GM23338 (cell line): Measurements from ENCODE around the gene STPG1. TPM values are rescaled to one million over a fixed set of nuclear protein-coding genes. Genes with fewer than 3 reads are reported as not detected.

ENCODE experiments used
- ATAC-seq: fragments of 200-7000 bp; cut with Tn5 transposase; 3 replicates; pipeline ENCODE4 v1.9.1; 2020
- DNase-seq: peaks from one replicate; pipeline ENCODE4 v3.0.0-alpha.2; 2015; ENCODE audit warnings: low spot score
- H2AFZ ChIP-seq: fragments of 200-600 bp; sonication (generic); 2 replicates; pipeline ENCODE4 v1.8.0; 2016; ENCODE audit warnings: antibody characterized with exemption, mild to moderate bottlenecking, moderate library complexity
- H3F3A ChIP-seq: fragments of 200-600 bp; sonication (generic); replicated peaks from 2 replicates; pipeline ENCODE4 v1.8.0; 2017; ENCODE audit warnings: antibody characterized with exemption, mixed run types, low read depth
- H3K27ac ChIP-seq: fragments of 200-600 bp; sonication (generic); 2 replicates; pipeline ENCODE4 v1.6.1; 2016; ENCODE audit warnings: low read depth
- H3K27me3 ChIP-seq: fragments of 200-600 bp; sonication (generic); 2 replicates; pipeline ENCODE4 v1.8.0; 2016; ENCODE audit warnings: mild to moderate bottlenecking, mixed run types, moderate library complexity; ENCODE audit not compliant: insufficient read depth
- H3K36me3 ChIP-seq: fragments of 200-600 bp; sonication (generic); 2 replicates; pipeline ENCODE4 v1.8.0; 2016; ENCODE audit warnings: mild to moderate bottlenecking; ENCODE audit not compliant: insufficient read depth
- H3K4me1 ChIP-seq: fragments of 200-600 bp; sonication (generic); 2 replicates; pipeline ENCODE4 v1.8.0; 2016; ENCODE audit warnings: mild to moderate bottlenecking, moderate library complexity; ENCODE audit not compliant: insufficient read depth
- H3K4me2 ChIP-seq: fragments of 200-600 bp; sonication (generic); 2 replicates; pipeline ENCODE4 v1.7.1; 2017; ENCODE audit warnings: mixed run types
- H3K4me3 ChIP-seq: fragments of 200-600 bp; sonication (generic); 2 replicates; pipeline ENCODE4 v1.6.1; 2016; ENCODE audit warnings: mixed run types
- H3K79me2 ChIP-seq: fragments of 200-600 bp; sonication (generic); replicated peaks from 2 replicates; pipeline ENCODE4 v1.8.0; 2017; ENCODE audit warnings: mild to moderate bottlenecking; ENCODE audit not compliant: insufficient read depth
- H3K9me2 ChIP-seq: fragments of 200-600 bp; sonication (generic); 2 replicates; pipeline ENCODE4 v1.8.0; 2017; ENCODE audit not compliant: insufficient read depth
- H4K20me1 ChIP-seq: fragments of 200-600 bp; sonication (generic); replicated peaks from 2 replicates; pipeline ENCODE4 v1.8.0; 2017; ENCODE audit warnings: mild to moderate bottlenecking; ENCODE audit not compliant: insufficient read depth
- H3K27ac Mint-ChIP-seq: 2 replicates; pipeline ENCODE4 v1.8.0; 2020; ENCODE audit warnings: inconsistent platforms, mild to moderate bottlenecking, moderate library complexity, mixed read lengths
- H3K27me3 Mint-ChIP-seq: 3 replicates; pipeline ENCODE4 v1.8.0; 2022; ENCODE audit warnings: low read depth, mild to moderate bottlenecking, moderate library complexity, mixed read lengths, inconsistent platforms; ENCODE audit not compliant: insufficient read depth, poor library complexity
- H3K36me3 Mint-ChIP-seq: 3 replicates; pipeline ENCODE4 v1.8.0; 2021; ENCODE audit warnings: low read depth, mild to moderate bottlenecking, inconsistent platforms, moderate library complexity, mixed read lengths
- H3K4me1 Mint-ChIP-seq: 3 replicates; pipeline ENCODE4 v1.8.0; 2020; ENCODE audit warnings: mild to moderate bottlenecking, inconsistent platforms, mixed read lengths
- H3K4me3 Mint-ChIP-seq: 3 replicates; pipeline ENCODE4 v1.8.0; 2021; ENCODE audit warnings: moderate library complexity, mild to moderate bottlenecking, inconsistent platforms, mixed read lengths
- H3K9me3 Mint-ChIP-seq: 3 replicates; pipeline ENCODE4 v1.8.0; 2020; ENCODE audit warnings: moderate library complexity, mild to moderate bottlenecking, inconsistent platforms, mixed read lengths
- CREB1 ChIP-seq: fragments of 250-450 bp; sonication (Bioruptor Pico); IDR thresholded peaks from 2 replicates; pipeline ENCODE4 v1.5.0; 2020; ENCODE audit warnings: low read depth, mild to moderate bottlenecking, moderate library complexity
- EZH2 ChIP-seq: fragments of 200-600 bp; sonication (generic); IDR thresholded peaks from one replicate; pipeline ENCODE4 v1.8.0; 2017; ENCODE audit warnings: antibody characterized with exemption, mild to moderate bottlenecking, low read depth; ENCODE audit not compliant: unreplicated experiment
- EZH2phosphoT487 ChIP-seq: fragments of 200-600 bp; sonication (generic); IDR thresholded peaks from one replicate; pipeline ENCODE4 v1.8.1; 2018; ENCODE audit warnings: antibody characterized with exemption; ENCODE audit not compliant: unreplicated experiment
- POLR2AphosphoS5 ChIP-seq: IDR thresholded peaks from 2 replicates; pipeline ENCODE4 v1.6.1; 2016; ENCODE audit warnings: antibody characterized with exemption, low read depth
- STAT1 ChIP-seq: IDR thresholded peaks from one replicate; pipeline ENCODE4 v1.6.1; 2016; ENCODE audit warnings: antibody characterized with exemption; ENCODE audit not compliant: unreplicated experiment
- polyA plus RNA-seq: library from polyadenylated mRNA; unstranded; fragments of >200 nt; fragmentation: Nextera tagmentation; extraction: Ambion mirVana; gene quantifications from 2 replicates; pipeline ENCODE4 v1.2.1, GENCODE V29; 2016
- total RNA-seq: library from RNA; depleted of rRNA; stranded (reverse); fragments of >200 nt; shearing (Covaris generic); gene quantifications from 2 replicates; pipeline ENCODE4 v1.2.3, GENCODE V29; 2014
- TF ChIP-seq, protein P1 (sequence below), 2 experiments: fragments of 200-600 bp in 1 of 2; sonication (generic) in 1 of 2; conservative IDR thresholded peaks; 2 replicates each; pipeline versions ENCODE4 v1.5.1 to v1.6.1; 2016 to 2017; ENCODE audit warnings: antibody characterized with exemption in 2 of 2, low read depth in 2 of 2, mild to moderate bottlenecking in 2 of 2, moderate library complexity in 1 of 2
- TF ChIP-seq, protein P2 (sequence below): IDR thresholded peaks from 2 replicates; pipeline ENCODE4 v1.6.1; 2016; ENCODE audit warnings: antibody characterized with exemption

The STPG1 gene
- total and polyA plus RNA-seq, 2 experiments from 2014 or later = 8.2 to 11.4 TPM

GRCh38 chr1:24455272-24455671 lies 41.7 kb upstream of the STPG1 start:
- Histone ChIP-seq H3K4me2 (no peak overlapping the region), H3K36me3 (no peaks in the 10 kb centered on the region), H3K4me1 (no peaks in the 10 kb centered on the region), H4K20me1 (no peaks in the 10 kb centered on the region), H3K4me3 (no peak overlapping the region), H3K9me2 (no peaks in the 10 kb centered on the region), H2AFZ (no peak overlapping the region), H3K79me2 (no peaks in the 10 kb centered on the region), H3K27ac (no peak overlapping the region), H3F3A (no peaks in the 10 kb centered on the region), H3K27me3 (no peaks in the 10 kb centered on the region)
- DNase-seq (no peak), ATAC-seq (no peak)
- no peak for TF ChIP-seq EZH2
- Mint-ChIP-seq H3K36me3 (no peaks in the 10 kb centered on the region; the same call in 2 of the 3 replicates), H3K27me3 (peaks cover 2% of the 10 kb centered on the region), H3K9me3 (no peaks in the 10 kb centered on the region), H3K27ac (no peak overlapping the region), H3K4me1 (no peaks in the 10 kb centered on the region; the same call in 2 of the 3 replicates), H3K4me3 (no peak overlapping the region)

DNA sequence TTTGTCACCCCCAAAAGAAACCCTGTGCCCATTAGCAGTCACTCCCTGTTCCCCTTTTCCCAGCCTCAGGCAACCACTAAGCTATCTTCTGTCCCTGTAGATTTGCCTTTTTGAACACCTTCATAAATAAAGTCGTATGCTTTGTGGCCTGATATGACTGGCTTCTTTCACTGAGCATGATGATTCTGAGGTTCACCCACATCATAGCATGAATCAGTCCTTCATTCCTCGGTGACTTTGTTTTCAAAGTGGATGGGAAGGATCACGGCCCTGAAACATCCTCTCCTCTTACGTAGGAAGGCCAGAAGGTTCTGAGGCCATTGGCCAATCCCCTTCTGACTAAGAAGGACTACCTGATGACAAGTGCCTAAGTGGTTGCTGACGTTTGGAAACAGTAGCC lies 41.1 kb upstream of the STPG1 start:
- Histone ChIP-seq H3F3A (no peaks in the 10 kb centered on the region), H2AFZ (no peak overlapping the region), H3K4me2 (no peak overlapping the region), H3K36me3 (no peaks in the 10 kb centered on the region), H4K20me1 (no peaks in the 10 kb centered on the region), H3K4me3 (no peak overlapping the region), H3K27ac (no peak overlapping the region), H3K9me2 (no peaks in the 10 kb centered on the region), H3K79me2 (no peaks in the 10 kb centered on the region), H3K4me1 (no peaks in the 10 kb centered on the region), H3K27me3 (no peaks in the 10 kb centered on the region)
- Mint-ChIP-seq H3K27me3 (peaks cover 2% of the 10 kb centered on the region), H3K27ac (no peak overlapping the region), H3K4me1 (no peaks in the 10 kb centered on the region; the same call in 2 of the 3 replicates), H3K36me3 (no peaks in the 10 kb centered on the region), H3K9me3 (no peaks in the 10 kb centered on the region), H3K4me3 (no peak overlapping the region)
- ATAC-seq = no peak
- no peak for DNase-seq
- TF ChIP-seq EZH2phosphoT487 (no peak), EZH2 (no peak), CREB1 (CRISPR knock-in tag) (no peak)
- TF ChIP-seq, protein P1, sequence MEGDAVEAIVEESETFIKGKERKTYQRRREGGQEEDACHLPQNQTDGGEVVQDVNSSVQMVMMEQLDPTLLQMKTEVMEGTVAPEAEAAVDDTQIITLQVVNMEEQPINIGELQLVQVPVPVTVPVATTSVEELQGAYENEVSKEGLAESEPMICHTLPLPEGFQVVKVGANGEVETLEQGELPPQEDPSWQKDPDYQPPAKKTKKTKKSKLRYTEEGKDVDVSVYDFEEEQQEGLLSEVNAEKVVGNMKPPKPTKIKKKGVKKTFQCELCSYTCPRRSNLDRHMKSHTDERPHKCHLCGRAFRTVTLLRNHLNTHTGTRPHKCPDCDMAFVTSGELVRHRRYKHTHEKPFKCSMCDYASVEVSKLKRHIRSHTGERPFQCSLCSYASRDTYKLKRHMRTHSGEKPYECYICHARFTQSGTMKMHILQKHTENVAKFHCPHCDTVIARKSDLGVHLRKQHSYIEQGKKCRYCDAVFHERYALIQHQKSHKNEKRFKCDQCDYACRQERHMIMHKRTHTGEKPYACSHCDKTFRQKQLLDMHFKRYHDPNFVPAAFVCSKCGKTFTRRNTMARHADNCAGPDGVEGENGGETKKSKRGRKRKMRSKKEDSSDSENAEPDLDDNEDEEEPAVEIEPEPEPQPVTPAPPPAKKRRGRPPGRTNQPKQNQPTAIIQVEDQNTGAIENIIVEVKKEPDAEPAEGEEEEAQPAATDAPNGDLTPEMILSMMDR (conservative IDR thresholded peaks at IDR 0.05; ENCODE audit: low read depth in 2 of 2) = no peak

- H3K9me3 Mint-ChIP-seq = no peaks in the 10 kb centered on the region
- Histone ChIP-seq H3K79me2 (no peaks in the 10 kb centered on the region), H2AFZ (no peak overlapping the region)
Measured at GRCh38 chr1:24452922-24453485, 39.4 kb upstream of the STPG1 start.

More at GRCh38 chr1:24452922-24453485, 39.4 kb upstream of the STPG1 start:
- no peak overlapping the region for H3K27ac ChIP-seq
- no peaks in the 10 kb centered on the region; the same call in 1 of the 2 replicates for H3K36me3 ChIP-seq
- H3F3A ChIP-seq = no peaks in the 10 kb centered on the region
- no peaks in the 10 kb centered on the region for H3K4me1 ChIP-seq
- H3K27me3 ChIP-seq = no peaks in the 10 kb centered on the region
- Mint-ChIP-seq H3K4me3 (no peak overlapping the region), H3K4me1 (no peaks in the 10 kb centered on the region; the same call in 2 of the 3 replicates), H3K36me3 (no peaks in the 10 kb centered on the region), H3K27me3 (peaks cover 2% of the 10 kb centered on the region), H3K27ac (peak overlapping the region; percentile 32; the same call in 1 of the 2 replicates)
- no peaks in the 10 kb centered on the region for H3K9me2 ChIP-seq
- no peak overlapping the region for H3K4me3 ChIP-seq
- TF ChIP-seq EZH2phosphoT487 = no peak
- TF ChIP-seq POLR2AphosphoS5 = no peak
- no peak for TF ChIP-seq STAT1
- TF ChIP-seq, protein P2, sequence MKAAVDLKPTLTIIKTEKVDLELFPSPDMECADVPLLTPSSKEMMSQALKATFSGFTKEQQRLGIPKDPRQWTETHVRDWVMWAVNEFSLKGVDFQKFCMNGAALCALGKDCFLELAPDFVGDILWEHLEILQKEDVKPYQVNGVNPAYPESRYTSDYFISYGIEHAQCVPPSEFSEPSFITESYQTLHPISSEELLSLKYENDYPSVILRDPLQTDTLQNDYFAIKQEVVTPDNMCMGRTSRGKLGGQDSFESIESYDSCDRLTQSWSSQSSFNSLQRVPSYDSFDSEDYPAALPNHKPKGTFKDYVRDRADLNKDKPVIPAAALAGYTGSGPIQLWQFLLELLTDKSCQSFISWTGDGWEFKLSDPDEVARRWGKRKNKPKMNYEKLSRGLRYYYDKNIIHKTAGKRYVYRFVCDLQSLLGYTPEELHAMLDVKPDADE = no peak
- no peak for ATAC-seq
- no peaks in the 10 kb centered on the region for H4K20me1 ChIP-seq
- DNase-seq = no peak
- no peak overlapping the region for H3K4me2 ChIP-seq
